Activated CD8-positive, alpha-beta T cell treated with anti-CD3 and anti-CD28 coated beads for 36 hours (primary cell): Measurements from ENCODE around the gene AOPEP. TPM values are rescaled to one million over a fixed set of nuclear protein-coding genes. Genes with fewer than 3 reads are reported as not detected.

ENCODE experiments used
- ATAC-seq: fragments of 200-7000 bp; cut with Tn5 transposase; one replicate; pipeline ENCODE4 v1.10.0; 2021; ENCODE audit warnings: mild to moderate bottlenecking, moderate library complexity
- CTCF ChIA-PET: fragments of 350-600 bp; sonication (Branson Sonifier 250); formaldehyde crosslinking; loops from one replicate; lab custom pipeline; 2021; ENCODE audit warnings: antibody characterized with exemption; lab: Charles Lee
- POLR2A ChIA-PET: fragments of 350-600 bp; sonication (Branson Sonifier 250); formaldehyde crosslinking; loops from one replicate; lab custom pipeline; 2021; ENCODE audit warnings: antibody characterized with exemption; lab: Charles Lee
- DNase-seq: peaks from one replicate; pipeline ENCODE4 v3.0.0-alpha.2; 2020
- H3K27ac Mint-ChIP-seq: one replicate; pipeline ENCODE4 v1.8.0; 2021; ENCODE audit warnings: mild to moderate bottlenecking, mixed read lengths
- H3K27me3 Mint-ChIP-seq: one replicate; pipeline ENCODE4 v1.8.0; 2021; ENCODE audit warnings: mixed read lengths
- H3K36me3 Mint-ChIP-seq: one replicate; pipeline ENCODE4 v1.8.0; 2021; ENCODE audit warnings: low read depth, mixed read lengths
- H3K4me1 Mint-ChIP-seq: one replicate; pipeline ENCODE4 v1.8.0; 2021; ENCODE audit warnings: low read depth, mixed read lengths
- H3K4me3 Mint-ChIP-seq: one replicate; pipeline ENCODE4 v1.8.0; 2021; ENCODE audit warnings: mild to moderate bottlenecking, moderate library complexity, mixed read lengths
- H3K9me3 Mint-ChIP-seq: one replicate; pipeline ENCODE4 v1.8.0; 2021; ENCODE audit warnings: mixed read lengths
- CTCF ChIP-seq: fragments of 200-600 bp; IDR thresholded peaks from one replicate; pipeline ENCODE4 v1.8.0; 2022; ENCODE audit warnings: antibody characterized with exemption, mild to moderate bottlenecking
- intact Hi-C: fragments of 100-400 bp; cut with micrococcal nuclease; formaldehyde crosslinking; loops from one replicate; pipeline ENCODE4 v1.10.0; 2022
- total RNA-seq, 2 experiments: library from RNA; stranded (reverse); gene quantifications; one replicate each; pipeline ENCODE4 v1.2.3, GENCODE V29; 2021

AOPEP gene
- total RNA-seq, 2 experiments from 2014 or later = 7.1 to 8.7 TPM

GRCh38 chr9:95023217-95024003 is 296.9 kb downstream of the AOPEP start:
- intact Hi-C loops = no loop called here
- DNase-seq (no peak), ATAC-seq (no peak)
- no peak for TF ChIP-seq CTCF
- no peak overlapping the region for H3K27ac Mint-ChIP-seq
- H3K27me3 Mint-ChIP-seq = no peaks in the 10 kb centered on the region
- peaks cover 2% of the 10 kb centered on the region for H3K4me1 Mint-ChIP-seq
- H3K9me3 Mint-ChIP-seq = no peaks in the 10 kb centered on the region
- CTCF ChIA-PET = no interaction called here
- POLR2A ChIA-PET = interaction anchor here (0.6 kb wide), 1 partner anchor 304 kb away, joined by 3 read pairs; no protein-coding TSS in a partner anchor
- H3K36me3 Mint-ChIP-seq = peaks cover 2% of the 10 kb centered on the region
- H3K4me3 Mint-ChIP-seq = no peak overlapping the region

DNA sequence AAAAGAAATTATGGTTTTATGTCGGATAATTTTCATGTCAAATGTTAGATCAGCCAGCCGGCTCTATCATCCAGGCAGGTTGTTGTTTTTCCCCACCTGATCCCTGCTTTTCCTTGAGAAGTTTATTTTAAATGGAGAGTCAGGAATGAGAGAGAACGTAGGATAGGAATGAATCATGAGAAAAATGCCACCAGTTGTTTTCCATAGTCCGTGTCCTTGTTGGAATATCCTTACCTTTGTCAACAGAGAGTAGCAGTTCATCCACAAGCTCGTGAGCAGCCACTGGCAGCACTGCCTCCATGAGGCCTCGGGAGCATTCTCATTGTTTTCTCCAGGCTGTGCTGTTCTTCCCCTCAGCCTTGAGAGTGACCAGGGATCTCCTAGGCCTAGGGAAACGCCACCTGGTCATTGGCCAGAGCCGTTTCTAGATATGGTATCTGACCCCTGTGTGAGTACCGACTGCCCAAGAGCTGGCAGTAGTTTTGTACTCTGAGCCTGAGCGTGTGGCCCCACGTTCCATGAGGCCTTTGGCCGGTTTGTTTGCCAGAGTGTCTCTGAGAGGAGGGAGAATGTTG is 297.7 kb downstream of the AOPEP start:
- Mint-ChIP-seq H3K36me3 (peaks cover under 1% of the 10 kb centered on the region), H3K4me3 (no peak overlapping the region), H3K27ac (no peak overlapping the region), H3K4me1 (no peaks in the 10 kb centered on the region), H3K27me3 (no peaks in the 10 kb centered on the region), H3K9me3 (no peaks in the 10 kb centered on the region)
- DNase-seq (no peak), ATAC-seq (no peak)
- intact Hi-C loops = no loop called here
- TF ChIP-seq CTCF = no peak
- CTCF ChIA-PET = no interaction called here
- POLR2A ChIA-PET = interaction anchor here (1.4 kb wide), 1 partner anchor 22 kb away, joined by 5 read pairs; no protein-coding TSS in a partner anchor

GRCh38 chr9:95025213-95026147 is 299.0 kb downstream of the AOPEP start:
- Mint-ChIP-seq H3K9me3 (no peaks in the 10 kb centered on the region), H3K4me3 (no peak overlapping the region), H3K36me3 (no peaks in the 10 kb centered on the region), H3K4me1 (no peaks in the 10 kb centered on the region), H3K27me3 (no peaks in the 10 kb centered on the region), H3K27ac (no peak overlapping the region)
- POLR2A ChIA-PET = interaction anchor here (1.4 kb wide), 1 partner anchor 20 kb away, joined by 5 read pairs; no protein-coding TSS in a partner anchor
- CTCF ChIA-PET = no interaction called here
- DNase-seq (no peak), ATAC-seq (no peak)
- intact Hi-C loops = no loop called here
- no peak for TF ChIP-seq CTCF

GRCh38 chr9:95026148-95026524 is 299.6 kb downstream of the AOPEP start:
- no peak for ATAC-seq
- ChIA-PET CTCF (no interaction called here), POLR2A (no interaction called here)

More at GRCh38 chr9:95026148-95026524, 299.6 kb downstream of the AOPEP start:
- Mint-ChIP-seq H3K9me3 (no peaks in the 10 kb centered on the region), H3K27me3 (no peaks in the 10 kb centered on the region), H3K36me3 (no peaks in the 10 kb centered on the region), H3K4me1 (no peaks in the 10 kb centered on the region), H3K27ac (no peak overlapping the region), H3K4me3 (no peak overlapping the region)
- intact Hi-C loops = no loop called here
- no peak for TF ChIP-seq CTCF
- no peak for DNase-seq
